Central memory CD4-positive, alpha-beta T cell (primary cell): ENCODE results near the gene HOXB4.
"Not testable (repeated sequence)": the region's sequence is repeated elsewhere in the genome, so short reads cannot be mapped to it uniquely, and the experiment has no call there.

Source experiments
- DNase-seq: peaks from one replicate; pipeline ENCODE4 v3.0.0; 2022

Gene HOXB4

DNA sequence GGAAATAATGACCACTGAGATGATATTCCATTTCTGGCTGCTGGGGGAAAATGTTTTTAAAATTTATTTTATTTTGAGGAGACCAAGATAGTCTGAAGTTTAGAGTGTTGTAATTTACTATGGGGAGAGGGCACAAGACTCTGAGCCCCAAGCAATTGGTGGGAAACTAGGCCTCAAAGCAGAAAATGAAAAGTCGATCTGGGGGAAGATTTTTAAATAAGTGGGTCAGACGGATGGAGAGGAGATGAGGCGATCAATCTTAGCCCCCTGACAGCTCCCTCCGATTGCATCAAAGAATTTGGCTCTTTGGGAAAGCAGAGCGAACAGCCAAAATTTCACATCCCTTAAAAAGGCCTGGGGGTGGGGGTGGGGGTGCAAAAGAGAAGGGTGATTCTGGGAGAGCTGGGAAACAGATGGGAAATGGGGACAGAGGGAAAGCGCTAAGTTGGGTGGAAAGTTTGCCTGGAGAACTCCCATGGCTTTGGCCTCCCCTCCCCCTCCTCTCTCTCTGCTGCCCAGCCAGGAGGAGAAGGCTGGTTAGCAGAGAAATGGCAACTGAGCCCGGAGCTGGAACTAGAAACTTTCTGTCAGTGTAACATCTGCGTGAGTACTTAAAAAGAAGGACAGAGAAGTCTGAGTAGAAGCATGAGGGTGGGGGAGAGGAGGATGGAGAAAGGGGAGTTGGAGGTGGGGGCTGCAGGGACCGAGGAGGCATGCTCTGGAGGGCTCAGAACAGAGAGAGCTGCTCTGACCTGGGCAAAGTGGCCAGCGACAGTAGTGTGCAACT is 31.8 kb downstream of the HOXB4 start:
- no peak for DNase-seq

GRCh38 chr17:48545539-48545938 is 32.6 kb downstream of the HOXB4 start:
- no peak for DNase-seq

- DNase-seq = no peak
Measured at GRCh38 chr17:48545022-48545375, 33.2 kb downstream of the HOXB4 start, which contains the start of gene HOXB2. TSS of gene HOXB2 (minus strand) at chr17:48545109. CDS start at chr17:48544911, 198 bp downstream.

DNA sequence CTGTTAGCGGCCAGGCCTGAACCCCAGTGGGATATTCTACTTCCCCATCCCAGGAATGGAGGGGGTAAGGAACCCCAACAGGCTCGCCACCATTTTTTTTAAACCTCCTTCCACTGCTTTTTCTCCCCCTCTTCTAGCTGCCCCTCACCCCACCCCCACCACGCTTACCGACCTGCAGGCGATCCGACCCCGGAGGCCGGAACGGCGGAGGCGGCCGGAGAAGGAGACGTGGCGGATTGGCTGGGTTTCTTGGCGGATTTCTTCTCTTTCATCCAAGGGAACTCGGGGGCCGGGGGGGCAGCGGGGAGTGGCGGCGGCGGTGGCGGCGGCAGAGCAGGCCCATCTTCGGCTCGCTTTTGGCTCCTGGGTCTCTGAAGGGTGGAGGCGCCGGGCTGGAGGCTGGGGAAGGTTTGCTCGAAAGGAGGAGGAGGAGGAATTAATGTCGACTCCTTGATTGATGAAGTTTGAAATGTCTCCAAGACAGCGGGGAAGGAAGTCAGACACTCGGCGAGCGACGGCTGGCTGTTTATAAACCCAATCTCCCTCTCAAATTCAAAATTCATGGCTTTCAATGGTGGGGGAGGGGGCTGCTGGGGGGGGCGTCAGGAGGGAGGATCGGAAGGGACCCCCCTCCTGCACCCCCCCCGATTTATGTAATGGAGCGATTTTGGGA is 33.7 kb downstream of the HOXB4 start:
- peak; percentile 31 for DNase-seq

GRCh38 chr17:48543854-48544348 is 34.2 kb downstream of the HOXB4 start:
- peak; percentile 32 for DNase-seq

GRCh38 chr17:48543107-48543853 is 34.9 kb downstream of the HOXB4 start:
- peak; percentile 62 for DNase-seq

DNA sequence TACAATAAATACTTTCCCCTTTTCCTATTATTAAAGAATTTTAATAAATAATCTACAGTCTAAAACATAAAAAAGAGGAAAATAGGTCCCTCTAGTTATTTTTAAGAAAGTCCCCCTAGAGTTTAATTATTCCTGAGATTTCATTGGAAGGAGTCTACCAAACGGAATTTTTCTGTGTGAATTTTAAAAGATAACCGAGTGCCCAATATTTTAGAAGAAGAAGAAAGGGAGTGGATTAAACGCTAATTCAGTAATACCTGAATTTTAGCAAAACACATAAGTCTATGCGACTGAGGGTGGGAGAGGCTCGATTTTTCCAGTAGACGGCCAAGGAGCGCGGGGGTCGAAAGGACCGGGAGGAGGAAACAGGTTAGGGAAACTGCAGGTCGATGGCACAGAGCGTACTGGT is 35.4 kb downstream of the HOXB4 start:
- DNase-seq = no peak

DNA sequence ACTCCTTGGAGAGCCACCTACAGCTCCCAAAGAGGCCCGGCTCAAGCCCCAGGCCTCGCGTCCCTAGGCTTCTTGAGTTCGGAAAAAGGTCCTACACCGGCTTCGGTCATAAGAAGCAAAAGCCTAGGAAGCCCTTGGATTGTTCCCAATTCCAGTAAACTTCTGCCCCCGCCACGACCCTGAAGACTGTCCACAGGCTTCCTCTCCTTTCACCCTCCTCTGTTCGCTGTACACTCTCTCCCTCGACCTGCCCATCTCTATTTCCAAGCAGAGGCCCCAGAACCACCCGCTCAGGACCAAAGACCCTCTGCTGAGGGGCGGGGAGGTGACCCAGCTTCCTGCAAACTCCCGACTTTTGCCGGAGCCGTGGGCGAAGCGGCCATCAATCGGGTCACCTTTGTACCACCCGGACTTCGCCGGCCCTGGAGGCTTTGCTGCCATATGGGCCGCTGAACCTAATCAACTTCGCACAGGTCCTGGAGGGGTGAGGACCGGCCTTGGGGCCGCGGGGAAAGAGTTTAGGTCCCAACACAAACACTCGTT is 36.0 kb downstream of the HOXB4 start:
- peak; percentile 28 for DNase-seq

- DNase-seq = peak; percentile 44
Measured at GRCh38 chr17:48541577-48542113, 36.5 kb downstream of the HOXB4 start.

DNA sequence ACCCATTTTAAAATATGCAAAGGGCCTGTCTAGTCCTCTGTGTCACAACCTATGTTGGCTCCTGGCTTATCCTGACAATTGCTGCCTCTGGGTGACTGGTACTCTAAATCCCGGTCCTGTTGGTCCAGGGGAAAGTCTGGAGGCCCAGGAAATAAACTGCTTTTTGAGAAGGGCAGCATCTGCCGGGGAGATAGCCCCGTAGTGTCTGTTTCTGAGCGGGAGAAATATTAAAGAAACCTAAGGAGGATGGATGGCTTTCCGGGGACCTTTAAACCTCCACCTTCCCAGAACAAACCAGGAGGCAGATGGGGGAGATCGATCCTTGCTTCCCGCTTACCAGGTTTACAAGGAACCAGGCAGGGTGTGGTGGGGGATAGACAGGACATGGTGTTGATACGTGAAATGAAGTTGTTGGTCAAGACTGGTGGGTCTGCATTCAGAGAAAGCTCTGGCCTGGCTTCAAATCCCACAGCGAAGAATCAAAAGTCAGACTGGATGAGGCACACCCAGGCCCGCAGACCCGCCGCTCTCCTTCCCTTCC is 37.0 kb downstream of the HOXB4 start:
- DNase-seq = peak; percentile 7

DNA sequence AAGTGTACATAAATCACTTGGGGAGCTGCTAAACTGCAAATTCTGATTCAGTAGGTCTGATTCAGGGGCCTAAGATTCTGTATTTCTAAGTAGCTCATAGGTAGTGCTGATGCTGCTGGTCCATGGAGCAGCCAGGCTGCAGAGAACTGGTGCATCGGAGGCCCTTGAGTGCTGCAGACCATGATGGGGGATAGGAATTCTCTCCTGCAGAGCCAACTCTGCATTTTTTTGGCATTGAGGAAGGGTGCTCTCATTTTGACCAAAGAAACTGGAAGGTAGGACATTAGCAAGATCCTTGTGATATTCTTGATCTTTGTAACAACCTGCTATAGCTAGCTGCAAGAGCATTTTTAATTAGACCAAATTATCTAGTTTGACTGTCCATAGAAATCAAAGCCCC is 37.9 kb downstream of the HOXB4 start:
- no peak for DNase-seq

- DNase-seq = no peak
Measured at GRCh38 chr17:48539177-48539576, 39.0 kb downstream of the HOXB4 start.

DNA sequence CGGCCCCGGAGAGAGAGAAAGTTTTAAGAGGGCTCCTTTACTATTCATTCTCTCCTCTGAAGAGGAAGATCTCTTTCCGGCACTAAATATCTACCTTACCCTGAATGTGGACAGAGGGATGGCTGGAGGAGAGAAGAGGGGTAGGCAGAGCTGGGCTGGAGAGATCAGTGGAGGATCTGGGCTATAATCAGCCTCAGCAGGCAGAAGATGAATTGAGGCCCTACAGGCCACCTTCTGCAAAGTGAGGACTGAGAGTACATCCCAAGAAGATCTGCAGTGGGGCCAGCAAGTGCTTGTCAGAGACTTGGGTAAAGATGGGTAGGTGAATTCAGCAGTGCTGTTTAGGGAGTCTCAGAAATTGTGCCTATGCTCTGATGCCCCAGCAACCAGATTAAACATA is 40.8 kb downstream of the HOXB4 start:
- DNase-seq = no peak

DNA sequence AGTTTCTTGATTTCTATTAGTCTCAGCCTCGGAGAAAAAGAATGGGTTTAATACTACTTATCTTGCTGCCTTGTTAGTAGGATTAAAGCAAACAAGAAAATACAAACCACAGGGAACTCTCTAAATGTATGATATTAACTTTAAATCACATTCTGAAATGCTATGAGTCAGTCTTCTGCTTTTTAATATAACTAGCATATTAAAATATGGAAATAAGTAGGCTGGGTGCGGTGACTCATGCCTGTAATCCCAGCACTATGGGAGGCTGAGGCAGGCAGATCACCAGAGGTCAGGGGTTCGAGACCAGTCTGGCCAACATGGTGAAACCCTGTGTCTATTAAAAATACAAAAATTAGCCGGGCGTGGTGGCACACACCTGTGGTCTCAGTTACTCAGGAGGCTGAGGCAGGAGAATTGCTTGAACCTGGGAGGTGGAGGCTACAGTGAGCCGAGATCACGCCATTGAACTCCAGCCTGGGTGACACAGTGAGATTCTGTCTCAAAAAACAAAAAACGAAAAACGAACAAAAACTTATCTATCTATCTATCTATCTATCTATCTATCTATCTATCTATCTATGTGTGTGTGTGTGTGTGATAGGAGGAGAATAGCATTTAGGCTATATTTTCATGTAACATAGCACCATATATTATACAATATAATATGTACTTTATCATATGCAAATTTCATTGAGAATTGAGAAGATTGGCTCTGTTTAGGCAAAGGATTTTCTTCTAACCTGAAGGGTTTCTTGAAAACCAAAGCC is 42.2 kb downstream of the HOXB4 start:
- DNase-seq = not testable (repeated sequence)

GRCh38 chr17:48532261-48532660 is 45.9 kb downstream of the HOXB4 start:
- DNase-seq = no peak

GRCh38 chr17:48530887-48531272 is 47.3 kb downstream of the HOXB4 start, which contains the start of gene HOXB1:
TSS of gene HOXB1 (minus strand) at chr17:48531011. CDS start at chr17:48530904, 107 bp downstream.
- no peak for DNase-seq

DNA sequence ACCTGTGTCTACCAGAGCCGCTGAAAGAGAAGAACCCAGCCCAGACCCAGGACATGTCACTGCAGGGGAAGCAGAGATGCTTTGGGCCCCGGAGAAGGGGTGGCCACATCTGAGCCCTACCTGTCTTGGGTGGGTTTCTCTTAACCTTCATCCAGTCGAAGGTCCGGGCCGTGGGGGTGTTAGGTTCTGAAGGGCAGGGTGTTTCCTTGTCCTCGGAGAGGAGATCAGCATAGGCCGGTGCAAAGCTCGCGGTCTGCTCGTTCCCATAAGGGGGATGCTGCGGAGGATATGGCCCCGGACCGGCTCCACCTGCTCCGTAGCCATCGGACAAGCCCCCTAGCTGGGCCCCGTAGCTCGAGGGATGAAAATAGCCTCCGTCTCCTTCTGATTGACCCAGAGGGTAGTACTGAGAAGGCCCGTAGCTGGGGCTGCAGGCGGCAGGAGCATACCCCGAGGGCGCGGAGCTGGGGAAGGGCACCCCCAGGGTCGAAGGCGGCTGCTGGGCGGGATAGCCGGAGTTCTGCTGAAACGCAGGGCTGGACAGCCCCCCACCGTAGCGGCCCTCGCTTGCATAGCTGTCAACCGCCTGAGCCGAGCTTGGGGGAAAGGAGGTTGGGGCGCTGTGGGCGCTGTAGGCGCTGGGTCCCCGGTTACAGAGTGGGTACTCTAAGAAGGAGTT is 47.8 kb downstream of the HOXB4 start:
- DNase-seq = no peak

- no peak for DNase-seq
Measured at GRCh38 chr17:48529683-48530009, 48.5 kb downstream of the HOXB4 start.

DNA sequence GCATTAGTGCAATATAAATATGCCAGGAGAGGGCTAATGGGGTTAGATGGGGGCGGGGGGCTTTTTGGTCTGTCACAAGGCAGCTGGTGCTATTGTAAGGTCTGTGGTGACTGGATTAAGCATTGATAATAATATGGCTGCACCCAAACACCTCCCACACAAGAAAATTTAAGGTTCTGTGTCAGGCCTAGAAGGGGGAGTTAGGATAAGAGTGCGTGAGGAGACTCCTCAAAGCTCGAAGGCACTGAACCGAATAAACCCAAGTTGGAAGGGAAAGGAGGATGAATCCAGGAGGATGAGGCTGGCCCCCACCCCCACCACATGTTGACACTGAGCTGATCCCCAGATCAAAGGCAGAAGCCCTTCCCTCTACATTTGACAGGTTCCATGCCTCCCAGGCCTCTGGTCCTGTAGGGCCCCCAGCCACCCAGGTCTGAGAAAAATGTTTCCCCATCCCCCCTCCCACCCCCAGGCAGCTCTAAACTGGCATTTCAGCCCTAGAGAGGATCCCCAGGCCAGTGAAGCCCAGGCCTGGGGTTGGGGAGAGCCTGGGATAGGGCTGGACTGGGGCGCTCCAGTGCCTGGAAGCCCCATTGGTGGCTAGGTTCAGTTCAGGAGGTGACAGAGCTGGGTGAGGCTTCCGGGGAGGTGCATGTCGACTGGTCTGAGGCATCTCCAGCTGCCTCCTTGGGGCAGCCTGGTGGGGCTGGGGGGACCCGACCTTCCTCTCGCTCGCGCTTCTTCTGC is 49.0 kb downstream of the HOXB4 start:
- DNase-seq = no peak

- DNase-seq = no peak
Measured at GRCh38 chr17:48528153-48528935, 49.8 kb downstream of the HOXB4 start.
